ENCODE measurements around the gene ALPK3. TPM values are rescaled to one million over a fixed set of nuclear protein-coding genes. Genes with fewer than 3 reads are reported as not detected.
A peak's percentile ranks its signal among the peaks of the same experiment; 100 is the strongest.
"Not testable (repeated sequence)": the region's sequence is repeated elsewhere in the genome, so short reads cannot be mapped to it uniquely, and the experiment has no call there.

ALPK3 gene
- total RNA-seq, 1 donor from 2014 or later, result 94.2 TPM

DNA sequence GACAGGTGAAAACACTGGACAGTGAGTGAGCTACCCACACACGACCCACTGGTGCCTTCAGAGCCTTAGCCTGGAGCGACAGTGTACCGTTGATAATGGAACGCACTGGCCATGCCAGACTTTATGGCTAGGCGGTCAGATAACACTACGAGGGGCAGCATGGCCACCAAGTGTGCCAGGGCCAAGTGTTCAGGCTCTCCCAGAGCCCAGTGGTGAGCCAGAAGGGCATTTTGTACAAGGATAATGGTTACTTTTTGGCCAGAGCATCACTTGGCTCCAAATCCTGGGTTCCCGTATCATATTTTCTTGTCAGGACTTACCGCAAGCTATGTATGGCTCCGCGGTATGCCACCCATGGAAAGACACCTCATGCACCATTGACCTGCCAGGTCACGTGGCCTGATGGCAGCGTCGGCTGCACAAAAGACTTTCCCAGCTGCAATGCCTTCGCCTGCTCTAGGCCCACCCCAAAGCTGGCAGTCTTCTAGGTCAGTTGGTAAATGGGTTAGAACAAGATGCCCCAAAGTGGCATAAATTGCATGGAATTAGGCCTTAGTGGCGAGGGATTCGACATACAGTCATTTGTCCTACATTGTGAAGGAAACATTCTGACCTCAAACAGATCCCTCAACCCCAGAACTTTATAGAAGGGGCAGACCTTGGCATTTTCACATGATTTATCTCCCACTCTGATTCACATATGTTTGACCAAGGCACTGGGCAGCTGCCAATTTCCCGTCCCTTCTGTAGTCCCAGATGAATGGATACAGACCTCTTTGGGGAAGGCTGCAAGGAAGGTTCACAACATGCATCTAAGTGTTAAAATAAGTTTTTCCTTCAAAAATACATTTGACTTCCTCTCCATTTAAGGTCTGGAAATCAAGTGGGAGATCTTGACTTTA is 55.1 kb downstream of the ALPK3 start:
- H3K4me3 Mint-ChIP-seq (ENCODE audit: unreplicated experiment), result no peak overlapping the region

DNA sequence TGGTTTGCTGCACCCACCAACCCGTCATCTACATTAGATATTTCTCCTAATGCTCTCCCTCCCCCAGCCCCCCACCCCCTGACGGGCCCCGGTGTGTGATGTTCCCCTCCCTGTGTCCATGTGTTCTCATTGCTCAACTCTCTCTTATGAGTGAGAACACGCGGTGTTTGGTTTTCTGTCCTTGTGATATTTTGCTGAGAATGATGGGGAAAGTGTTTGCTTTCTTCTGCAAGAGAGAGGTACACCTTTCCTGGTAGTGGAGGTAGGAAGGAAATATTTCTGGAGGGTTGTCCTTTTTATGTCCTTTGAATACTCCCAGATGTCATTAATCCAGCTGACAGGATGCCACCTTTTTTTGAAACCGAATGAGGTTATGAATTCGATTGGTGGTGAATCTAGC is 56.8 kb downstream of the ALPK3 start:
- H3K27me3 Mint-ChIP-seq (ENCODE audit: unreplicated experiment), result no peaks in the 10 kb centered on the region
- no peak overlapping the region for H3K27ac Mint-ChIP-seq (ENCODE audit: unreplicated experiment)
- TF ChIP-seq, protein P1, sequence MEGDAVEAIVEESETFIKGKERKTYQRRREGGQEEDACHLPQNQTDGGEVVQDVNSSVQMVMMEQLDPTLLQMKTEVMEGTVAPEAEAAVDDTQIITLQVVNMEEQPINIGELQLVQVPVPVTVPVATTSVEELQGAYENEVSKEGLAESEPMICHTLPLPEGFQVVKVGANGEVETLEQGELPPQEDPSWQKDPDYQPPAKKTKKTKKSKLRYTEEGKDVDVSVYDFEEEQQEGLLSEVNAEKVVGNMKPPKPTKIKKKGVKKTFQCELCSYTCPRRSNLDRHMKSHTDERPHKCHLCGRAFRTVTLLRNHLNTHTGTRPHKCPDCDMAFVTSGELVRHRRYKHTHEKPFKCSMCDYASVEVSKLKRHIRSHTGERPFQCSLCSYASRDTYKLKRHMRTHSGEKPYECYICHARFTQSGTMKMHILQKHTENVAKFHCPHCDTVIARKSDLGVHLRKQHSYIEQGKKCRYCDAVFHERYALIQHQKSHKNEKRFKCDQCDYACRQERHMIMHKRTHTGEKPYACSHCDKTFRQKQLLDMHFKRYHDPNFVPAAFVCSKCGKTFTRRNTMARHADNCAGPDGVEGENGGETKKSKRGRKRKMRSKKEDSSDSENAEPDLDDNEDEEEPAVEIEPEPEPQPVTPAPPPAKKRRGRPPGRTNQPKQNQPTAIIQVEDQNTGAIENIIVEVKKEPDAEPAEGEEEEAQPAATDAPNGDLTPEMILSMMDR (IDR thresholded peaks at IDR 0.05; ENCODE audit: unreplicated experiment), result no peak
- no peaks in the 10 kb centered on the region for H3K9me3 Mint-ChIP-seq (ENCODE audit: unreplicated experiment)
- DNase-seq (ENCODE audit: low spot score), result no peak
- peaks cover 8% of the 10 kb centered on the region for H3K36me3 Mint-ChIP-seq (ENCODE audit: low read depth, unreplicated experiment)
- H3K4me3 Mint-ChIP-seq (ENCODE audit: unreplicated experiment), result no peak overlapping the region
- peaks cover 18% of the 10 kb centered on the region for H3K4me1 Mint-ChIP-seq (ENCODE audit: unreplicated experiment)

More for the DNA sequence above, 55.1 kb downstream of the ALPK3 start:
- Mint-ChIP-seq H3K27me3 (ENCODE audit: unreplicated experiment) (no peaks in the 10 kb centered on the region), H3K9me3 (ENCODE audit: unreplicated experiment) (no peaks in the 10 kb centered on the region), H3K36me3 (ENCODE audit: low read depth, unreplicated experiment) (peaks cover 13% of the 10 kb centered on the region), H3K4me1 (ENCODE audit: unreplicated experiment) (peaks cover 16% of the 10 kb centered on the region), H3K27ac (ENCODE audit: unreplicated experiment) (no peak overlapping the region)
- TF ChIP-seq, protein P1 (IDR thresholded peaks at IDR 0.05; ENCODE audit: unreplicated experiment), result no peak
- no peak for DNase-seq (ENCODE audit: low spot score)

DNA sequence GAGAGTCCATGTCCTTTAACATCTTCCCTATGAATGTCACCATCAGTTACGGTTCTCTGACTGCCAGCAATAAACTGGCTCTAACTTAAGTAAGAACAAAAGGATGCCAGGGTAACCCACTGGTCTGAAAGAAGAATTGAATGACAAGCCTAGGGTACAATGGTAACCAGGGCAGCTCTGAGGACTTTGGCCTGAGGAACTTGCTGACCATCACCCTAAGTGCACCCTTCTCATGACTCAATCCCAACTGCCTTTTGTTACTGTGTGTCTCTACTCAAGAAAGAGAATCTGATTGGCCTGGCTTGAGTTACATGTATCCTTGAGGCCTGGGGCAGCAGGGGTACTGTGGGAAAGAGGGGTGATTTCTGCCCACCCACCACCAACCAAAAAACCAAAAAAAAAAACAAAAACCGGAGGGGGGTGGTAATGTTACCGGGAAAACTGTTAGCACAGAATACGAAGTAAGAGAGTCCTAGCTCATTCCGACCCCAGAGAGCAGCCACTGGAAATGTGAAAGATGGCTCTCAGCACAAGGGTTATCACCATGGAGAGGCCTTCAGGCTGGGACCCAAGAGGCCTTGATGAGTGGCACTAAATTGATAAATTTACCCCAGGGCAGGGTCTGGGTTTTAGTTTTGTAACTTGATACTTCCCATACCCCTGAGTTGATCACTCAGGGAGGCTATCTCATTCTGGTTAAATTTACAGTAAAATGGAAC is 58.0 kb downstream of the ALPK3 start:
- DNase-seq (ENCODE audit: low spot score), result no peak
- TF ChIP-seq, protein P1 (IDR thresholded peaks at IDR 0.05; ENCODE audit: unreplicated experiment), result no peak
- Mint-ChIP-seq H3K9me3 (ENCODE audit: unreplicated experiment) (no peaks in the 10 kb centered on the region), H3K27me3 (ENCODE audit: unreplicated experiment) (peaks cover 2% of the 10 kb centered on the region), H3K36me3 (ENCODE audit: low read depth, unreplicated experiment) (peaks cover 2% of the 10 kb centered on the region), H3K27ac (ENCODE audit: unreplicated experiment) (peak overlapping the region; percentile 36), H3K4me3 (ENCODE audit: unreplicated experiment) (no peak overlapping the region), H3K4me1 (ENCODE audit: unreplicated experiment) (peaks cover 16% of the 10 kb centered on the region)

DNA sequence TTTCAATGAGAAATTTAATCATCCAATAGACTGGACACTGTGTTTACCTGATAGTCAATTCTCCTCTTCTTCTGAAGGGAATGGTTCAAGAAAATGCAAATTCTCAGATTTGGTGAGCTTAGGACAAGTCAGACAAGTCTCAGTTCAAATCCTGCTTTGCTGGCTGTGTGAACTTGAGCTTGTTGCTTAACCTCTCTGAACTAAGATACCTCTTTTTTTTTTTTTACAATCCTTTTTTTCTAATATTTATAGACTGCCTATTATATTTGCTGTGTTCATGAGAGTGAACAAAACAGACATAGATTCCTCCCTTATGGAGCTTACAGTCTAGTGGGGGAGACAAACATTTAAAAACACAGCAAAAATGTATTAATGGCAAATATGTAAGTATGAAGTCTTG is 59.1 kb downstream of the ALPK3 start:
- DNase-seq (ENCODE audit: low spot score), result no peak
- Mint-ChIP-seq H3K27me3 (ENCODE audit: unreplicated experiment) (peaks cover 2% of the 10 kb centered on the region), H3K9me3 (ENCODE audit: unreplicated experiment) (no peaks in the 10 kb centered on the region), H3K4me1 (ENCODE audit: unreplicated experiment) (peaks cover 16% of the 10 kb centered on the region), H3K27ac (ENCODE audit: unreplicated experiment) (no peak overlapping the region), H3K4me3 (ENCODE audit: unreplicated experiment) (no peak overlapping the region), H3K36me3 (ENCODE audit: low read depth, unreplicated experiment) (no peaks in the 10 kb centered on the region)
- TF ChIP-seq, protein P1 (IDR thresholded peaks at IDR 0.05; ENCODE audit: unreplicated experiment), result no peak

DNA sequence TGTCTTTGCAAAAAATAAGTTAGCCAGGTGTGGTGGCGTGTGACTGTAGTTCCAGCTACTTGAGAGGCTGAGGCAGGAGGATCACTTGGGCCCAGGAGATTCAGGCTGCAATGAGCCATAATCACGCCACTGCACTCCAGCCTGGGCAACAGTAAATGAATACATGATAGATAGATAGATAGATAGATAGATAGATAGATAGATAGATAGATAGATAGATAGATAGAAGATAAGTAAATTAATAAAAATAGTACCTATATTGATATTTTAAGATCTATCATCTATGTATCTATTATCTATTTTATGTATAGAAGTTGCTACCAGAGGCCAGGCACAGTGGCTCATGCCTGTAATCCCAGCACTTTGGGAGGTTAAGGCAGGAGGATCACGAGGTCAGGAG is 60.5 kb downstream of the ALPK3 start:
- H3K27me3 Mint-ChIP-seq (ENCODE audit: unreplicated experiment); DNase-seq (ENCODE audit: low spot score); H3K9me3 Mint-ChIP-seq (ENCODE audit: unreplicated experiment); H3K36me3 Mint-ChIP-seq (ENCODE audit: low read depth, unreplicated experiment); H3K4me3 Mint-ChIP-seq (ENCODE audit: unreplicated experiment); H3K27ac Mint-ChIP-seq (ENCODE audit: unreplicated experiment): not testable (repeated sequence)
- H3K4me1 Mint-ChIP-seq (ENCODE audit: unreplicated experiment), result peaks cover 16% of the 10 kb centered on the region

All from endothelial cell (in vitro differentiated cells).